GM12892 (cell line): ENCODE measurements around the gene ZNF277.

ENCODE experiments used
- POLR2A ChIP-seq: IDR thresholded peaks from 2 replicates; pipeline ENCODE4 v1.6.1; 2011; ENCODE audit warnings: low read depth, low read length, control low read depth
- POLR2AphosphoS5 ChIP-seq: IDR thresholded peaks from 2 replicates; pipeline ENCODE4 v1.6.1; 2011; ENCODE audit warnings: low read depth, low read length, control low read depth
- TAF1 ChIP-seq: IDR thresholded peaks from 2 replicates; pipeline ENCODE4 v1.6.1; 2011; ENCODE audit warnings: low read depth, mild to moderate bottlenecking, control low read depth, low read length, borderline replicate concordance

- TF ChIP-seq POLR2A (no peak), POLR2AphosphoS5 (no peak), TAF1 (no peak)
These were observed 60.2 kb downstream of the ZNF277 start for GRCh38 chr7:112266595-112267270.
